Parathyroid adenoma (tissue), 2 donors: ENCODE results near the gene TBC1D21.

ENCODE experiments used
- H2AFZ ChIP-seq: fragments of 300-600 bp; sonication (generic); one replicate; pipeline ENCODE4 v1.7.0; 2017; ENCODE audit warnings: antibody characterized with exemption, mild to moderate bottlenecking
- H3K27ac ChIP-seq: fragments of 300-600 bp; sonication (generic); one replicate; pipeline ENCODE4 v1.7.0; 2017
- H3K27me3 ChIP-seq: fragments of 300-600 bp; sonication (generic); one replicate; pipeline ENCODE4 v1.7.0; 2017; ENCODE audit warnings: low read length; ENCODE audit not compliant: control insufficient read depth, insufficient read depth
- H3K36me3 ChIP-seq: fragments of 300-600 bp; sonication (generic); one replicate; pipeline ENCODE4 v1.7.0; 2017; ENCODE audit warnings: low read length; ENCODE audit not compliant: control insufficient read depth, insufficient read depth
- H3K4me1 ChIP-seq: fragments of 300-600 bp; sonication (generic); one replicate; pipeline ENCODE4 v1.7.0; 2017; ENCODE audit warnings: control low read depth
- H3K4me2 ChIP-seq: fragments of 300-600 bp; sonication (generic); one replicate; pipeline ENCODE4 v1.7.0; 2017; ENCODE audit warnings: low read length
- H3K4me3 ChIP-seq: fragments of 300-600 bp; sonication (generic); one replicate; pipeline ENCODE4 v1.7.0; 2017; ENCODE audit warnings: low read depth, low read length
- H3K79me2 ChIP-seq: fragments of 300-600 bp; sonication (generic); one replicate; pipeline ENCODE4 v1.7.0; 2017; ENCODE audit warnings: control low read depth
- H3K9ac ChIP-seq: fragments of 300-600 bp; sonication (generic); one replicate; pipeline ENCODE4 v1.7.0; 2017; ENCODE audit warnings: mild to moderate bottlenecking
- H3K9me3 ChIP-seq: fragments of 300-600 bp; sonication (generic); one replicate; pipeline ENCODE4 v1.7.0; 2017; ENCODE audit warnings: low read length; ENCODE audit not compliant: control insufficient read depth
- CTCF ChIP-seq: fragments of 300-600 bp; sonication (generic); IDR thresholded peaks from one replicate; pipeline ENCODE4 v1.7.0; 2017; ENCODE audit warnings: antibody characterized with exemption, mild to moderate bottlenecking
- donor health status: primary hyperparathyroidism.

TBC1D21 gene

GRCh38 chr15:73927003-73927475 is 53.7 kb downstream of the TBC1D21 start:
- Histone ChIP-seq H3K79me2 (peaks cover 11% of the 10 kb centered on the region), H3K9me3 (no peaks in the 10 kb centered on the region), H3K9ac (peak overlapping the region; percentile 76), H3K27me3 (no peaks in the 10 kb centered on the region), H3K27ac (peak overlapping the region; percentile 96), H3K4me3 (peak overlapping the region; percentile 63), H3K4me2 (peak overlapping the region; percentile 67), H3K36me3 (no peaks in the 10 kb centered on the region), H2AFZ (peak overlapping the region; percentile 56), H3K4me1 (peaks cover 23% of the 10 kb centered on the region)
- no peak for TF ChIP-seq CTCF

- peak overlapping the region; percentile 56 for H2AFZ ChIP-seq
- peak; percentile 44 for TF ChIP-seq CTCF
- no peaks in the 10 kb centered on the region for H3K27me3 ChIP-seq
- H3K4me2 ChIP-seq = peak overlapping the region; percentile 67
- H3K4me3 ChIP-seq = peak overlapping the region; percentile 63
- H3K79me2 ChIP-seq = peaks cover 11% of the 10 kb centered on the region
- H3K9me3 ChIP-seq = no peaks in the 10 kb centered on the region
- H3K9ac ChIP-seq = peak overlapping the region; percentile 76
- peak overlapping the region; percentile 96 for H3K27ac ChIP-seq
- peaks cover 22% of the 10 kb centered on the region for H3K4me1 ChIP-seq
- no peaks in the 10 kb centered on the region for H3K36me3 ChIP-seq
These were observed 54.3 kb downstream of the TBC1D21 start for GRCh38 chr15:73927476-73928240.

- Histone ChIP-seq H2AFZ (peak overlapping the region; percentile 56), H3K27ac (peak overlapping the region; percentile 96), H3K79me2 (peaks cover 11% of the 10 kb centered on the region), H3K36me3 (no peaks in the 10 kb centered on the region), H3K27me3 (no peaks in the 10 kb centered on the region), H3K9me3 (no peaks in the 10 kb centered on the region), H3K4me3 (peak overlapping the region; percentile 63), H3K9ac (no peak overlapping the region), H3K4me1 (peaks cover 18% of the 10 kb centered on the region), H3K4me2 (peak overlapping the region; percentile 67)
- TF ChIP-seq CTCF = no peak
These were observed 54.8 kb downstream of the TBC1D21 start for GRCh38 chr15:73928241-73928579.

- Histone ChIP-seq H3K27me3 (no peaks in the 10 kb centered on the region), H3K4me2 (no peak overlapping the region), H3K4me1 (peaks cover 13% of the 10 kb centered on the region), H3K9me3 (no peaks in the 10 kb centered on the region), H3K79me2 (peaks cover 11% of the 10 kb centered on the region), H3K4me3 (no peak overlapping the region), H2AFZ (no peak overlapping the region), H3K36me3 (no peaks in the 10 kb centered on the region), H3K27ac (no peak overlapping the region), H3K9ac (no peak overlapping the region)
- TF ChIP-seq CTCF = no peak
These were observed 55.7 kb downstream of the TBC1D21 start for GRCh38 chr15:73928971-73929627.
